ENCODE measurements around the gene PRKCE. TPM values are rescaled to one million over a fixed set of nuclear protein-coding genes. Genes with fewer than 3 reads are reported as not detected.

PRKCE gene
- total RNA-seq, 2 experiments from 2014 or later: 24.9 to 26.2 TPM

- ATAC-seq (ENCODE audit: poor library complexity) (no peak), DNase-seq (no peak)
- CTCF ChIA-PET: no interaction called here
- Mint-ChIP-seq H3K4me3 (no peak overlapping the region), H3K36me3 (ENCODE audit: low read depth) (no peaks in the 10 kb centered on the region), H3K27ac (no peak overlapping the region), H3K27me3 (no peaks in the 10 kb centered on the region), H3K4me1 (ENCODE audit: low read depth) (no peaks in the 10 kb centered on the region), H3K9me3 (no peaks in the 10 kb centered on the region)
- TF ChIP-seq CTCF (IDR thresholded peaks at IDR 0.05): no peak
- no peak overlapping the region for H3K27ac ChIP-seq (ENCODE audit: low read depth in 1 of 2, low read length in 2 of 2)
- intact Hi-C loops (cut with DNase I, micrococcal nuclease): no loop called here
- no peaks in the 10 kb centered on the region for H3K9me3 ChIP-seq (ENCODE audit: control insufficient read depth in 1 of 2, insufficient read depth in 1 of 2, low read length in 2 of 2)
- no peaks in the 10 kb centered on the region for H3K27me3 ChIP-seq (ENCODE audit: control insufficient read depth in 1 of 2, insufficient read depth in 2 of 2, low read length in 2 of 2)
- POLR2A ChIA-PET: no interaction called here
- no peaks in the 10 kb centered on the region for H3K36me3 ChIP-seq (ENCODE audit: insufficient read depth, low read length)
- no peak overlapping the region for H3K4me3 ChIP-seq (ENCODE audit: low read length)
- no peaks in the 10 kb centered on the region for H3K4me1 ChIP-seq (ENCODE audit: insufficient read depth, low read length)
These were observed 248.5 kb downstream of the PRKCE start for GRCh38 chr2:45899926-45900325.

GRCh38 chr2:45901468-45902032 is 250.1 kb downstream of the PRKCE start:
- Mint-ChIP-seq H3K27ac (no peak overlapping the region), H3K36me3 (ENCODE audit: low read depth) (no peaks in the 10 kb centered on the region), H3K4me1 (ENCODE audit: low read depth) (no peaks in the 10 kb centered on the region), H3K27me3 (no peaks in the 10 kb centered on the region), H3K9me3 (no peaks in the 10 kb centered on the region), H3K4me3 (no peak overlapping the region)
- Histone ChIP-seq H3K36me3 (ENCODE audit: insufficient read depth, low read length) (no peaks in the 10 kb centered on the region), H3K9me3 (ENCODE audit: control insufficient read depth in 1 of 2, insufficient read depth in 1 of 2, low read length in 2 of 2) (no peaks in the 10 kb centered on the region), H3K4me1 (ENCODE audit: insufficient read depth, low read length) (no peaks in the 10 kb centered on the region), H3K4me3 (ENCODE audit: low read length) (no peak overlapping the region), H3K27ac (ENCODE audit: low read depth in 1 of 2, low read length in 2 of 2) (no peak overlapping the region), H3K27me3 (ENCODE audit: control insufficient read depth in 1 of 2, insufficient read depth in 2 of 2, low read length in 2 of 2) (no peaks in the 10 kb centered on the region)
- no peak for TF ChIP-seq CTCF (IDR thresholded peaks at IDR 0.05)
- ChIA-PET POLR2A (no interaction called here), CTCF (no interaction called here)
- DNase-seq (no peak), ATAC-seq (ENCODE audit: poor library complexity) (no peak)
- intact Hi-C loops (cut with DNase I, micrococcal nuclease): no loop called here

- ATAC-seq (ENCODE audit: poor library complexity) (no peak), DNase-seq (no peak)
- intact Hi-C loops (cut with DNase I, micrococcal nuclease): no loop called here
- Mint-ChIP-seq H3K36me3 (ENCODE audit: low read depth) (no peaks in the 10 kb centered on the region), H3K27ac (no peak overlapping the region), H3K4me3 (no peak overlapping the region), H3K9me3 (no peaks in the 10 kb centered on the region), H3K27me3 (no peaks in the 10 kb centered on the region), H3K4me1 (ENCODE audit: low read depth) (no peaks in the 10 kb centered on the region)
- H3K27ac ChIP-seq (ENCODE audit: low read depth in 1 of 2, low read length in 2 of 2): no peak overlapping the region
- no peaks in the 10 kb centered on the region for H3K9me3 ChIP-seq (ENCODE audit: control insufficient read depth in 1 of 2, insufficient read depth in 1 of 2, low read length in 2 of 2)
- TF ChIP-seq CTCF (IDR thresholded peaks at IDR 0.05): no peak
- no peaks in the 10 kb centered on the region for H3K4me1 ChIP-seq (ENCODE audit: insufficient read depth, low read length)
- no peak overlapping the region for H3K4me3 ChIP-seq (ENCODE audit: low read length)
- CTCF ChIA-PET: no interaction called here
- no peaks in the 10 kb centered on the region for H3K27me3 ChIP-seq (ENCODE audit: control insufficient read depth in 1 of 2, insufficient read depth in 2 of 2, low read length in 2 of 2)
- POLR2A ChIA-PET: no interaction called here
- no peaks in the 10 kb centered on the region for H3K36me3 ChIP-seq (ENCODE audit: insufficient read depth, low read length)
These were observed 250.9 kb downstream of the PRKCE start for GRCh38 chr2:45902380-45902779.
